HepG2 (cell line): Measurements from ENCODE around the gene PRSS16. TPM values are rescaled to one million over a fixed set of nuclear protein-coding genes. Genes with fewer than 3 reads are reported as not detected.

Experiments
- CREM ChIP-seq, 2 experiments: sonication (generic) in 1 of 2; formaldehyde crosslinking in 1 of 2; IDR thresholded peaks; 2 replicates each; pipeline versions ENCODE4 v1.4.0 to v1.6.1; 2016 to 2020; ENCODE audit warnings: antibody characterized with exemption in 1 of 2, mild to moderate bottlenecking in 1 of 2, missing genetic modification reagents in 1 of 2
- GATAD1 ChIP-seq: IDR thresholded peaks from 2 replicates; pipeline ENCODE4 v1.6.1; 2016; ENCODE audit warnings: missing genetic modification reagents, missing compliant biosample characterization
- GATAD2A ChIP-seq: IDR thresholded peaks from 2 replicates; pipeline ENCODE4 v1.6.1; 2016
- RCOR2 ChIP-seq: IDR thresholded peaks from 2 replicates; pipeline ENCODE4 v1.6.1; 2016; ENCODE audit warnings: missing biosample characterization, missing genetic modification reagents
- ZFP82 ChIP-seq: sonication (generic); formaldehyde crosslinking; IDR thresholded peaks from 2 replicates; pipeline ENCODE4 v1.5.1; 2020; ENCODE audit warnings: mild to moderate bottlenecking, missing genetic modification reagents, borderline replicate concordance
- ZNF180 ChIP-seq: sonication (generic); formaldehyde crosslinking; IDR thresholded peaks from 2 replicates; pipeline ENCODE4 v1.4.0; 2020; ENCODE audit warnings: low read depth, missing genetic modification reagents, borderline replicate concordance
- ZNF292 ChIP-seq: sonication (generic); formaldehyde crosslinking; IDR thresholded peaks from 2 replicates; pipeline ENCODE4 v1.8.1; 2022; ENCODE audit warnings: mild to moderate bottlenecking, low read depth, missing genetic modification reagents, borderline replicate concordance
- ZNF3 ChIP-seq: IDR thresholded peaks from 2 replicates; pipeline ENCODE4 v1.7.0; 2017; ENCODE audit warnings: inconsistent platforms
- ZNF317 ChIP-seq: sonication (generic); formaldehyde crosslinking; IDR thresholded peaks from 2 replicates; pipeline ENCODE4 v1.5.0; 2020; ENCODE audit warnings: mild to moderate bottlenecking, missing genetic modification reagents
- ZNF331 ChIP-seq: sonication (generic); formaldehyde crosslinking; IDR thresholded peaks from 2 replicates; pipeline ENCODE4 v1.4.0; 2020; ENCODE audit warnings: missing genetic modification reagents
- ZNF605 ChIP-seq: sonication (generic); formaldehyde crosslinking; IDR thresholded peaks from 2 replicates; pipeline ENCODE4 v1.8.0; 2022; ENCODE audit warnings: mild to moderate bottlenecking, missing genetic modification reagents
- ZNF761 ChIP-seq: sonication (generic); formaldehyde crosslinking; conservative IDR thresholded peaks from 2 replicates; pipeline ENCODE4 v1.4.0; 2020; ENCODE audit warnings: mild to moderate bottlenecking, missing genetic modification reagents
- ZNF766 ChIP-seq: sonication (generic); formaldehyde crosslinking; IDR thresholded peaks from 2 replicates; pipeline ENCODE4 v1.5.0; 2020; ENCODE audit warnings: missing genetic modification reagents, borderline replicate concordance
- ZSCAN30 ChIP-seq: sonication (generic); formaldehyde crosslinking; IDR thresholded peaks from 2 replicates; pipeline ENCODE4 v1.5.0; 2020; ENCODE audit warnings: mild to moderate bottlenecking, missing genetic modification reagents
- polyA plus RNA-seq, 8 experiments: library from polyadenylated mRNA; depleted of rRNA in 3 of 8; stranded (reverse) in 7 of 8; unstranded in 1 of 8; fragments of >200 nt; fragmentation: Illumina TruSeq in 4 of 8; extraction: Trizol in 4 of 8; gene quantifications; 2 replicates each; pipeline versions ENCODE4 v1.2.1 to v1.2.3, GENCODE V29; 2011 to 2016; ENCODE audit warnings: low read depth in 4 of 8, missing spikeins in 1 of 8, mixed read lengths in 1 of 8; ENCODE audit not compliant: insufficient read depth in 1 of 8
- total RNA-seq, 5 experiments: library from RNA; depleted of rRNA; stranded (reverse); fragments of >200 nt; fragmentation: Illumina TruSeq; extraction: Trizol; gene quantifications; 2 replicates each; pipeline ENCODE4 v1.2.3, GENCODE V29; 2016; ENCODE audit warnings: low read depth in 1 of 5
- TF ChIP-seq, protein P1 (sequence below), 2 experiments: sonication (generic) in 1 of 2; formaldehyde crosslinking in 1 of 2; IDR thresholded peaks; 2 replicates each; pipeline versions ENCODE4 v1.4.0 to v1.6.1; 2018 to 2020; ENCODE audit warnings: missing genetic modification reagents in 2 of 2, borderline replicate concordance in 1 of 2, low read depth in 1 of 2, mild to moderate bottlenecking in 1 of 2, missing biosample characterization in 1 of 2
- TF ChIP-seq, protein P2 (sequence below): sonication (generic); formaldehyde crosslinking; IDR thresholded peaks from 2 replicates; pipeline ENCODE4 v1.5.1; 2020; ENCODE audit warnings: missing genetic modification reagents, mild to moderate bottlenecking, borderline replicate concordance
- TF ChIP-seq, protein P3 (sequence below): sonication (generic); formaldehyde crosslinking; IDR thresholded peaks from 2 replicates; pipeline ENCODE4 v1.5.1; 2020; ENCODE audit warnings: mild to moderate bottlenecking, missing genetic modification reagents, borderline replicate concordance
- TF ChIP-seq, protein P4 (sequence below): sonication (generic); formaldehyde crosslinking; IDR thresholded peaks from 2 replicates; pipeline ENCODE4 v1.5.1; 2020; ENCODE audit warnings: missing genetic modification reagents, mild to moderate bottlenecking, borderline replicate concordance
- TF ChIP-seq, protein P5 (sequence below): sonication (generic); IDR thresholded peaks from 2 replicates; pipeline ENCODE4 v1.6.1; 2016; ENCODE audit warnings: low read depth, borderline replicate concordance

PRSS16 gene
- total and polyA plus RNA-seq, 2 of the 13 experiments (the other 11 are each of a cell fraction or from before 2014, with no cell fraction given): not detected

DNA sequence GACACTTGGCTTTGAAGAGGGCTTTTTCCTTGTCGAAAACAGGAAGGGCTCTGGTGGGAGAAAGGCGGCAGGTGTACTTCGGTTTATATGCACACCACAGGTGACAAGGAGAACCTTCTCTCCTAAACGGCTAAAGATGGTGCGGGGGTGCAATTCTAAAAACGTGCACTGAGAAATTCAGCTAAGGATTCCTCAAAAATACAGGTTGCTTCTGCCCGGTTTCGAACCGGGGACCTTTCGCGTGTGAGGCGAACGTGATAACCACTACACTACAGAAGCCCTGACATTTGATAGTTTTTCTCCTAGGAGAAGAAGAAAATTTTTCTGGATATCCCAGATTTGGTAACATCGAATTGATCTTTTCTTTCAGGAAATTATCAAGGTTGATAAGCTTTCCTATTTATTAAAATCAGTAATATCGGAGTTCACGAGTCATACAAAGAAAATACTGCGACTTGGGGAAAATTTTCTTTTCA, 32.6 kb downstream of the PRSS16 start (continued):
- TF ChIP-seq, protein P1, sequence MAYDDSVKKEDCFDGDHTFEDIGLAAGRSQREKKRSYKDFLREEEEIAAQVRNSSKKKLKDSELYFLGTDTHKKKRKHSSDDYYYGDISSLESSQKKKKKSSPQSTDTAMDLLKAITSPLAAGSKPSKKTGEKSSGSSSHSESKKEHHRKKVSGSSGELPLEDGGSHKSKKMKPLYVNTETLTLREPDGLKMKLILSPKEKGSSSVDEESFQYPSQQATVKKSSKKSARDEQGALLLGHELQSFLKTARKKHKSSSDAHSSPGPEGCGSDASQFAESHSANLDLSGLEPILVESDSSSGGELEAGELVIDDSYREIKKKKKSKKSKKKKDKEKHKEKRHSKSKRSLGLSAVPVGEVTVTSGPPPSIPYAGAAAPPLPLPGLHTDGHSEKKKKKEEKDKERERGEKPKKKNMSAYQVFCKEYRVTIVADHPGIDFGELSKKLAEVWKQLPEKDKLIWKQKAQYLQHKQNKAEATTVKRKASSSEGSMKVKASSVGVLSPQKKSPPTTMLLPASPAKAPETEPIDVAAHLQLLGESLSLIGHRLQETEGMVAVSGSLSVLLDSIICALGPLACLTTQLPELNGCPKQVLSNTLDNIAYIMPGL (CRISPR knock-in tag; IDR thresholded peaks at IDR 0.05; ENCODE audit: borderline replicate concordance in 1 of 2, low read depth in 1 of 2): peak; percentile 95 to 96
- TF ChIP-seq ZNF317 (CRISPR knock-in tag) (peak; percentile 37; the same call in 1 of the 2 replicates), CREM (IDR thresholded peaks at IDR 0.05) (peak; percentile 48; the same call in 1 of the 2 replicates), CREM (CRISPR knock-in tag; IDR thresholded peaks at IDR 0.05) (no peak), ZNF292 (CRISPR knock-in tag) (no peak), ZNF761 (no peak), ZFP82 (CRISPR knock-in tag) (no peak), GATAD2A (peak; percentile 65), ZSCAN30 (CRISPR knock-in tag) (0 out of 2 replicates have a peak, but pooled peaks have one; percentile 50), ZNF766 (no peak), ZNF180 (CRISPR knock-in tag) (no peak), ZNF331 (CRISPR knock-in tag) (peak; percentile 56; the same call in 1 of the 2 replicates), ZNF605 (CRISPR knock-in tag) (0 out of 2 replicates have a peak, but pooled peaks have one; percentile 23), ZNF3 (CRISPR knock-in tag) (no peak), RCOR2 (CRISPR knock-in tag) (no peak), GATAD1 (peak; percentile 51; the same call in 1 of the 2 replicates)
- TF ChIP-seq, protein P2, sequence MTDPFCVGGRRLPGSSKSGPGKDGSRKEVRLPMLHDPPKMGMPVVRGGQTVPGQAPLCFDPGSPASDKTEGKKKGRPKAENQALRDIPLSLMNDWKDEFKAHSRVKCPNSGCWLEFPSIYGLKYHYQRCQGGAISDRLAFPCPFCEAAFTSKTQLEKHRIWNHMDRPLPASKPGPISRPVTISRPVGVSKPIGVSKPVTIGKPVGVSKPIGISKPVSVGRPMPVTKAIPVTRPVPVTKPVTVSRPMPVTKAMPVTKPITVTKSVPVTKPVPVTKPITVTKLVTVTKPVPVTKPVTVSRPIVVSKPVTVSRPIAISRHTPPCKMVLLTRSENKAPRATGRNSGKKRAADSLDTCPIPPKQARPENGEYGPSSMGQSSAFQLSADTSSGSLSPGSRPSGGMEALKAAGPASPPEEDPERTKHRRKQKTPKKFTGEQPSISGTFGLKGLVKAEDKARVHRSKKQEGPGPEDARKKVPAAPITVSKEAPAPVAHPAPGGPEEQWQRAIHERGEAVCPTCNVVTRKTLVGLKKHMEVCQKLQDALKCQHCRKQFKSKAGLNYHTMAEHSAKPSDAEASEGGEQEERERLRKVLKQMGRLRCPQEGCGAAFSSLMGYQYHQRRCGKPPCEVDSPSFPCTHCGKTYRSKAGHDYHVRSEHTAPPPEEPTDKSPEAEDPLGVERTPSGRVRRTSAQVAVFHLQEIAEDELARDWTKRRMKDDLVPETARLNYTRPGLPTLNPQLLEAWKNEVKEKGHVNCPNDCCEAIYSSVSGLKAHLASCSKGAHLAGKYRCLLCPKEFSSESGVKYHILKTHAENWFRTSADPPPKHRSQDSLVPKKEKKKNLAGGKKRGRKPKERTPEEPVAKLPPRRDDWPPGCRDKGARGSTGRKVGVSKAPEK (CRISPR knock-in tag): 0 out of 2 replicates have a peak, but pooled peaks have one; percentile 86
- TF ChIP-seq, protein P3, sequence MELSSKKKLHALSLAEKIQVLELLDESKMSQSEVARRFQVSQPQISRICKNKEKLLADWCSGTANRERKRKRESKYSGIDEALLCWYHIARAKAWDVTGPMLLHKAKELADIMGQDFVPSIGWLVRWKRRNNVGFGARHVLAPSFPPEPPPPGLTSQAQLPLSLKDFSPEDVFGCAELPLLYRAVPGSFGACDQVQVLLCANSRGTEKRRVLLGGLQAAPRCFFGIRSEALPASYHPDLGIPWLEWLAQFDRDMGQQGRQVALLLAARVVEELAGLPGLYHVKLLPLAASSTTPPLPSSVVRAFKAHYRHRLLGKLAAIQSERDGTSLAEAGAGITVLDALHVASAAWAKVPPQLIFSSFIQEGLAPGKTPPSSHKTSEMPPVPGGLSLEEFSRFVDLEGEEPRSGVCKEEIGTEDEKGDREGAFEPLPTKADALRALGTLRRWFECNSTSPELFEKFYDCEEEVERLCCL (CRISPR knock-in tag): no peak
- TF ChIP-seq, protein P4, sequence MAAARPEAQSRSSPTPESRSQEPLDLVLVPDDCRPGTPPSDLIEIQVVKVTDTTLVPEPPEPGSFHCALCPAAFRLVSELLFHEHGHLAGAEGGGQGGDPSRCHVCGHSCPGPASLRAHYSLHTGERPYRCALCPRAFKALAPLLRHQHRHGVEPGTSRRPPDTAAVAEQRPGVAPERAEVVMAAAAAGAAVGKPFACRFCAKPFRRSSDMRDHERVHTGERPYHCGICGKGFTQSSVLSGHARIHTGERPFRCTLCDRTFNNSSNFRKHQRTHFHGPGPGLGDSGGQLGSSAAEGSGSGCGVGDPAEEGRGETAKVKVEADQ (CRISPR knock-in tag): no peak
- TF ChIP-seq, protein P5, sequence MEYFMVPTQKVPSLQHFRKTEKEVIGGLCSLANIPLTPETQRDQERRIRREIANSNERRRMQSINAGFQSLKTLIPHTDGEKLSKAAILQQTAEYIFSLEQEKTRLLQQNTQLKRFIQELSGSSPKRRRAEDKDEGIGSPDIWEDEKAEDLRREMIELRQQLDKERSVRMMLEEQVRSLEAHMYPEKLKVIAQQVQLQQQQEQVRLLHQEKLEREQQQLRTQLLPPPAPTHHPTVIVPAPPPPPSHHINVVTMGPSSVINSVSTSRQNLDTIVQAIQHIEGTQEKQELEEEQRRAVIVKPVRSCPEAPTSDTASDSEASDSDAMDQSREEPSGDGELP: no peak
